Astrocyte of the spinal cord (primary cell): Measurements from ENCODE around the gene ALG6.

Experiments
- DNase-seq: peaks from one replicate; pipeline ENCODE4 v3.0.0; 2011; ENCODE audit warnings: low read depth, low spot score
- H3K4me3 ChIP-seq: 2 replicates; pipeline ENCODE4 v1.5.1; 2011; ENCODE audit warnings: low read depth, mild to moderate bottlenecking, low read length, moderate library complexity
- CTCF ChIP-seq: IDR thresholded peaks from 2 replicates; pipeline ENCODE4 v1.5.1; 2012; ENCODE audit warnings: low read depth, mild to moderate bottlenecking, low read length, inconsistent platforms
- in situ Hi-C: cut with HindIII; loops from 2 replicates; pipeline ENCODE4 v1.10.0; 2017; ENCODE audit warnings: low sequenced_read_pairs

Gene ALG6

GRCh38 chr1:63367215-63368103 lies at the start of gene ALG6:
Gene ALG6 (plus strand): TSS chr1:63367627. CDS start chr1:63370978, 3,351 bp downstream.
- no peak for TF ChIP-seq CTCF
- H3K4me3 ChIP-seq: peak within 1 kb of the TSS; percentile 92
- peak; percentile 93 for DNase-seq
- in situ Hi-C loops: no loop called here

- H3K4me3 ChIP-seq: no peak overlapping the region
- in situ Hi-C loops: no loop called here
Measured at GRCh38 chr1:63317817-63318152, 49.6 kb upstream of the ALG6 start.

GRCh38 chr1:63318201-63318979 lies 49.0 kb upstream of the ALG6 start:
- no peak overlapping the region for H3K4me3 ChIP-seq
- DNase-seq: no peak
- in situ Hi-C loops: no loop called here
- TF ChIP-seq CTCF: no peak

More at GRCh38 chr1:63317817-63318152, 49.6 kb upstream of the ALG6 start:
- TF ChIP-seq CTCF: no peak
- DNase-seq: no peak

- no peak overlapping the region for H3K4me3 ChIP-seq
- TF ChIP-seq CTCF: no peak
- in situ Hi-C loops: no loop called here
- no peak for DNase-seq
Measured at GRCh38 chr1:63319046-63320021, 48.1 kb upstream of the ALG6 start.

- no peak overlapping the region for H3K4me3 ChIP-seq
- in situ Hi-C loops: no loop called here
- no peak for TF ChIP-seq CTCF
- no peak for DNase-seq
Measured at GRCh38 chr1:63320022-63320721, 47.3 kb upstream of the ALG6 start.
